Measurements from ENCODE around the gene NSL1. TPM values are rescaled to one million over a fixed set of nuclear protein-coding genes. Genes with fewer than 3 reads are reported as not detected.
A peak's percentile ranks its signal among the peaks of the same experiment; 100 is the strongest.

Gene NSL1
- total and polyA plus RNA-seq, 4 donors = 41.4 to 72.4 (median 50.1) TPM

DNA sequence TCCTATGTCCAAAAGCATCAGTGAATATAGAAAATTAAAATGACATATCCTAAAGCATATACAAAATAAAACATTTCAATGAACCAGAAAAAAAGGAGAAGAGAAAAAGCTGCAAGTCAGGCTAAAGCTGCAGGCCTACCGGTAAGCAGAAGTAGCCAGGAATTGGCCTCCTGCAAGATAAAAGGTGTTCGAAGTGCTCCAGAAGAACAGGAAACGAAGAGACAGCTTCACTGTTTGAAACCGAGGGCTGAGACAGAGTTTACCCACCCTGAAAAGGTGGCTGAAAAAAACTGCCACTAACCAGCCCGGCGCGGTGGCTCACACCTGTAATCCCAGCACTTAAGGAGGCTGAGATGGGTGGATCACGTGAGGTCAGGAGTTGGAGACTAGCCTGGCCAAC, 37.4 kb downstream of the NSL1 start:
- H3K9me3 ChIP-seq (ENCODE audit: control insufficient read depth, insufficient read depth, low read length) = no peaks in the 10 kb centered on the region
- no peaks in the 10 kb centered on the region for H3K36me3 ChIP-seq (ENCODE audit: control insufficient read depth, insufficient read depth, low read length)
- no peak for DNase-seq (ENCODE audit: low read depth in 4 of 6, low spot score in 6 of 6)
- no peaks in the 10 kb centered on the region for H3K27me3 ChIP-seq (ENCODE audit: control insufficient read depth, insufficient read depth, low read length)
- H3K4me3 ChIP-seq (ENCODE audit: low read depth, low read length) = no peak overlapping the region
- no peak overlapping the region for H3K27ac ChIP-seq (ENCODE audit: low read depth, low read length)
- WGBS (ENCODE audit: insufficient coverage) = 76% methylated on average over 7 of the region's 8 CpGs
- H3K4me1 ChIP-seq (ENCODE audit: control insufficient read depth, insufficient read depth, low read length) = no peaks in the 10 kb centered on the region

DNA sequence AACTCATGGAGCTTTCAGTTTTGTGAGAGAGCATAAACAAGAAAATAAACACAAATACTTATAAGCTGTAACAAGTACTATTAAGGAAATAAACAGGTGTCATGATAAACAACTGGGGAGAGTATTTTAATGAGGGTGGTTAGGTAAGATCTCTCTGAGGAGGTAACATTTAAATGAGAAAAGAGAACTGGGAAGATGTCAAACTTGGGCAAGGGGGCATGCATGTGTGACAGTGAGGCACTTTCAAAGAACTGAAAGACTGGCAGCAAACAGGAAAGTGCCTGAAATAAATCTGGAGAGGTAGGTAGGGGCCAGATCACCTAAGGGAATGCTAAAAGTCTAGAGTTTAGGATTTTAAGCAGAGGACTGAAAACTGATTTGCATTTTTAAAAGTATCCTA, 37.8 kb downstream of the NSL1 start:
- Histone ChIP-seq H3K4me1 (ENCODE audit: control insufficient read depth, insufficient read depth, low read length) (no peaks in the 10 kb centered on the region), H3K9me3 (ENCODE audit: control insufficient read depth, insufficient read depth, low read length) (no peaks in the 10 kb centered on the region), H3K36me3 (ENCODE audit: control insufficient read depth, insufficient read depth, low read length) (no peaks in the 10 kb centered on the region), H3K27ac (ENCODE audit: low read depth, low read length) (no peak overlapping the region), H3K4me3 (ENCODE audit: low read depth, low read length) (no peak overlapping the region), H3K27me3 (ENCODE audit: control insufficient read depth, insufficient read depth, low read length) (no peaks in the 10 kb centered on the region)
- DNase-seq (ENCODE audit: low read depth in 4 of 6, low spot score in 6 of 6) = no peak

DNA sequence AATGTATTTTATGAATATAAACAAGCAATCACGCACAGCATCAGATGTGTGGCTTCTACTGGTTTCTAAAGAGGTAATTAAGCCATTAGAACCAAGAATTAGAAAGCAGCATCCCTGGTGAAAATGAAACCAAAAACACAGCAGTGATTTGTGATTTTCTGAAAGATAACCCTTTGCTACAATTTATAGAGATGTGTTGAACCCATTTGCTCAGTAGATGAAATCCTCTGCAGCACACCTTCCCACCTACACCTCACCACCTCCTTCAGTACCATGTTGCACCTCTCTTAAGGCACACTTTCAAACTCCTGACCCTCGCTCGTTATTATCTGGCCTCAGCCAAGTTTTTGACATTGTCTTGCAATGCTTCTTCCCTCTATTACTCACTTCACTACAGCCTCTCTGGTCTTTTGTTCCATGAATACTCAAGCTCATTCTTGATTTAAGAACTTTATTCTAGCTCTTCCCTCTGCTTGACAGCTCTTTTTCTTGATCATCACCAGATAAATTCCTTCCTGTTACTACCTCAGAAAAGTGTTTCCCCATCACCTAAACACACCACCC, 38.6 kb downstream of the NSL1 start:
- Histone ChIP-seq H3K4me3 (ENCODE audit: low read depth, low read length) (no peak overlapping the region), H3K36me3 (ENCODE audit: control insufficient read depth, insufficient read depth, low read length) (no peaks in the 10 kb centered on the region), H3K27me3 (ENCODE audit: control insufficient read depth, insufficient read depth, low read length) (no peaks in the 10 kb centered on the region), H3K9me3 (ENCODE audit: control insufficient read depth, insufficient read depth, low read length) (no peaks in the 10 kb centered on the region), H3K4me1 (ENCODE audit: control insufficient read depth, insufficient read depth, low read length) (no peaks in the 10 kb centered on the region), H3K27ac (ENCODE audit: low read depth, low read length) (no peak overlapping the region)
- 82% methylated on average over 2 of the region's 3 CpGs for WGBS (ENCODE audit: insufficient coverage)
- no peak for DNase-seq (ENCODE audit: low read depth in 4 of 6, low spot score in 6 of 6)

DNA sequence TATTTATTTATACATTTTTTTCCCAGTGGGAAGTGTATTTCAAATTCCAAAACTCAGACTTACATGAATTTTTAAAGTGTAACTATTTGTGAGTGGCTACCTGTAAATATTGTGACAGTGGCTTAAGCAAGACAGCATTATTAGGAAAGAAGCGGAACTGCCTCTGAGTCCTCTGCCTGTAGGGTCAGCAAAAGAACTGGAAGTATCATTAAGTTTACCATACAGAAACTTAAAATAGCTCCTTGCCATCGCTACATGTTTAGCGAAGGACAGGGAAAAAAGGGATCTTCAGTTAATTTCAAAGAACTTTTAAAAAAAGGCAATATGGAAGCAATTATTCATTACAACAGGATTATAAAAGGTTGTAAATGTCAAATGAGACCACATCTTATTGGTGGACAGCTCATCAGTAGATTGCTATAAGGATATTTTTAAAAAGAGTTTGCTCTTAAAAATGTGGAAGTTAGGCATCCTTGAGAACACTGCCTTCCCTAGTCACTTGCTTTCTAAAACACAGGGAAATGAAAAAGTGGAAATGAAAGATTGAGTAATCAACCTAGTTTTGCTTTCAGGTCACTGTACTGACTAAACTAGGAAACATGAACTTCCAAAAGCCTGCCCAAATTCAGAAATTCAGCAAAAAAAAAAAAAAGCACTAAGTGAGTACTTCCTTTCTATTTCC, 39.2 kb downstream of the NSL1 start:
- H3K4me3 ChIP-seq (ENCODE audit: low read depth, low read length) = no peak overlapping the region
- H3K9me3 ChIP-seq (ENCODE audit: control insufficient read depth, insufficient read depth, low read length) = no peaks in the 10 kb centered on the region
- no CpG with 5 or more reads among the region's 3 CpGs for WGBS (ENCODE audit: insufficient coverage)
- no peak for DNase-seq (ENCODE audit: low read depth in 4 of 6, low spot score in 6 of 6)
- no peaks in the 10 kb centered on the region for H3K4me1 ChIP-seq (ENCODE audit: control insufficient read depth, insufficient read depth, low read length)
- H3K27me3 ChIP-seq (ENCODE audit: control insufficient read depth, insufficient read depth, low read length) = no peaks in the 10 kb centered on the region
- no peak overlapping the region for H3K27ac ChIP-seq (ENCODE audit: low read depth, low read length)
- no peaks in the 10 kb centered on the region for H3K36me3 ChIP-seq (ENCODE audit: control insufficient read depth, insufficient read depth, low read length)

DNA sequence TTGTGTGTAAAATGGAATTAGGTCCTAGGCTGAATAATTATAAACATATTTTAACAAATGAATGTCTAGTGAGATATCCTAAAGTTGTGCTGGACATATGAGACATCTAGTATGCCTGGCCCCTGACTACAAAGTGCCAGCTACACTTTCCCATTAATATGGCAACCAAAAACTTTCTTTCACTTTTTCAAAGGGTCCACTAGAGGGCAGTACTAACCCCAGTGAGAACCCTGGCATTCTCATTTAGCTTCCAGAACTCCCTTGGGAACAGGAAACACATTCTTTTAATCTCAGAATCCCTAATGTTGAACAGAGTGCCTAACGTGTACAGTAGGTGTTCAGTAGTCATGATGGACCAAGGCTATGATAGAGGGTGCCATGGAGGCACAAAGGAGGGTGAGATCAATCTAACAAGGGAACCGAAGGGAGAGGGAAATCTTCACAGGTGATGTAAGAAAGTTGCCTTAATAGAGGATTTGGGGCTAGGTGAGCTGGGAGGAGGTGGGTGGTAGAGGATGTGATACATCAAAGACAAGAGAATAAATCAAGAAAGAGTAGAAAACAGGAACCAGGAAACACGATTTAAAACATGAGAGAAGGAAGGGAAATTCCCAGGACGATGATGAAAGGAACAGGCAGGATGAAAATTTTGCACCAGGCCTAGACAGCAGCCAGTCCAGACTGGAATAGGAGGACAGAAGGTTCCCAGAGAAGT, 41.6 kb downstream of the NSL1 start:
- no peak overlapping the region for H3K4me3 ChIP-seq (ENCODE audit: low read depth, low read length)
- no peaks in the 10 kb centered on the region for H3K36me3 ChIP-seq (ENCODE audit: control insufficient read depth, insufficient read depth, low read length)
- no peaks in the 10 kb centered on the region for H3K27me3 ChIP-seq (ENCODE audit: control insufficient read depth, insufficient read depth, low read length)
- H3K27ac ChIP-seq (ENCODE audit: low read depth, low read length) = no peak overlapping the region
- peak in 3 of 6 donors; percentile 17 to 65 (median 60) for DNase-seq (ENCODE audit: low read depth in 4 of 6, low spot score in 6 of 6)
- H3K9me3 ChIP-seq (ENCODE audit: control insufficient read depth, insufficient read depth, low read length) = no peaks in the 10 kb centered on the region
- no peaks in the 10 kb centered on the region for H3K4me1 ChIP-seq (ENCODE audit: control insufficient read depth, insufficient read depth, low read length)
- 77% methylated on average over 4 of the region's 4 CpGs for WGBS (ENCODE audit: insufficient coverage)

DNA sequence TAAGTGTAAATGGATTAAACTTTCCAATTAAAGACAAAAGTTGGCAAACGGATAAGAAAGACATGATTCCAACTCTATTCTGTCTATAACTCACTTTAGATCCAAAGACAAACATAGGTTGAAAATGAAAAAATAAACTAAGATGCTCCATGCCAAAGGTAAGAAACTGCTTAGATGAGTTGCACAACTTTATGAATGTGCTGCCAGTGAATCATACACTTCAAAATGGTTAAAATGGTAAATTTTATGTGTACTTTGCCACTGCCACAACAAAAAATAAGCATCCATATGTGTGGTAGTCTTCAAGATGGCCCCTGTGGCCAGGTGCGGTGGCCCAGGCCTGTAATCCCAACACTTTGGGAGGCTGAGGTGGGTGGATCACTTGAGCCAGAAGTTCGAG, 45.0 kb downstream of the NSL1 start:
- Histone ChIP-seq H3K27me3 (ENCODE audit: control insufficient read depth, insufficient read depth, low read length) (no peaks in the 10 kb centered on the region), H3K36me3 (ENCODE audit: control insufficient read depth, insufficient read depth, low read length) (no peaks in the 10 kb centered on the region), H3K4me1 (ENCODE audit: control insufficient read depth, insufficient read depth, low read length) (no peaks in the 10 kb centered on the region), H3K4me3 (ENCODE audit: low read depth, low read length) (no peak overlapping the region), H3K9me3 (ENCODE audit: control insufficient read depth, insufficient read depth, low read length) (no peaks in the 10 kb centered on the region), H3K27ac (ENCODE audit: low read depth, low read length) (no peak overlapping the region)
- no peak for DNase-seq (ENCODE audit: low read depth in 4 of 6, low spot score in 6 of 6)
- 100% methylated on average over 1 of the region's 3 CpGs for WGBS (ENCODE audit: insufficient coverage)

DNA sequence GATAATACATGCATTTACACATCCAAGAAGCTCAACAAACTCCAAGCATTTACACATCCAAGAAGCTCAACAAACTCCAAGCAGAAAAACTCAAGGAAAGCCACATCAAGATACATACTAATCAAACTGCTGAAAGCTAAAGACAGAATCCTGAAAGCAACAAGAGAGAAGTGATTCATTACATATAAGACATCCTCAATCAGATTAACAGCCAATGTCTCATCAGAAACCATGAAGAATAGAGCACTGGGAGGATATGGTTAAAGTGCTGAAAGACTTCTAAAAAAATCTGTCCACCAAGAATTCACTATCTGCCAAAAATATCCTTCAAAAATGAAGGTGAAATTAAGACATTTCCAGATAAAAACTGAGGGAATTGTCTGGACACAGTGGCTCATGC, 46.3 kb downstream of the NSL1 start:
- H3K4me3 ChIP-seq (ENCODE audit: low read depth, low read length) = no peak overlapping the region
- DNase-seq (ENCODE audit: low read depth in 4 of 6, low spot score in 6 of 6) = no peak
- H3K36me3 ChIP-seq (ENCODE audit: control insufficient read depth, insufficient read depth, low read length) = no peaks in the 10 kb centered on the region
- H3K27me3 ChIP-seq (ENCODE audit: control insufficient read depth, insufficient read depth, low read length) = no peaks in the 10 kb centered on the region
- no peaks in the 10 kb centered on the region for H3K9me3 ChIP-seq (ENCODE audit: control insufficient read depth, insufficient read depth, low read length)
- H3K27ac ChIP-seq (ENCODE audit: low read depth, low read length) = no peak overlapping the region
- H3K4me1 ChIP-seq (ENCODE audit: control insufficient read depth, insufficient read depth, low read length) = no peaks in the 10 kb centered on the region

DNA sequence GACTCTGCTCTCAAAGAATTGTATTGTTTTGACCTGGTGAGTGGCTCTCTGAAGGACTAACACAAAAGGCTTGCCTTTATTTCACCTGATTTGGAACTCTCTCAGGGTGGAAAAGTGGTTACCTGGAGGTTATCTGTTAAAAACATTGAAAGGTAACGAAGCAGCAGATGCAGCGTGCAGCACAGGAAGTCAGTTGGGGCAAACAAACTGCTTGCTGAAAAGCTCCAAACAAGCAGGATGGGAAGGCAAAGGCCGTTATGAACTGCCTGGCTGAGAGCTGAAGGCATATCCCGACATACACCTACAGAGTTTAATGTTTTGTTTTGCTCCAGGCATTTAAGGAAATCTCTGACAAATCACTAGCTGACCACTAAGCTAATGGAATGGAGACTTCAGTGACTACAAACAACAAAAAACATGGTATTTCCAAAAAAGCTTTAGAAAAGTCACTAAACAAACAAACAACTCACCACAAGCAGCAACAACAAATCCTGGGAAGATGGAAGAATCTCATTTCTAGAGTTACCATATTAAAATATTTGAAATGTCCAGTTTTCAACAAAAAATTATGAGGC, 47.6 kb downstream of the NSL1 start:
- DNase-seq (ENCODE audit: low read depth in 4 of 6, low spot score in 6 of 6) = no peak
- no peaks in the 10 kb centered on the region for H3K9me3 ChIP-seq (ENCODE audit: control insufficient read depth, insufficient read depth, low read length)
- H3K36me3 ChIP-seq (ENCODE audit: control insufficient read depth, insufficient read depth, low read length) = no peaks in the 10 kb centered on the region
- H3K4me1 ChIP-seq (ENCODE audit: control insufficient read depth, insufficient read depth, low read length) = no peaks in the 10 kb centered on the region
- H3K27ac ChIP-seq (ENCODE audit: low read depth, low read length) = no peak overlapping the region
- H3K4me3 ChIP-seq (ENCODE audit: low read depth, low read length) = no peak overlapping the region
- H3K27me3 ChIP-seq (ENCODE audit: control insufficient read depth, insufficient read depth, low read length) = no peaks in the 10 kb centered on the region
- 85% methylated on average over 2 of the region's 4 CpGs for WGBS (ENCODE audit: insufficient coverage)

DNA sequence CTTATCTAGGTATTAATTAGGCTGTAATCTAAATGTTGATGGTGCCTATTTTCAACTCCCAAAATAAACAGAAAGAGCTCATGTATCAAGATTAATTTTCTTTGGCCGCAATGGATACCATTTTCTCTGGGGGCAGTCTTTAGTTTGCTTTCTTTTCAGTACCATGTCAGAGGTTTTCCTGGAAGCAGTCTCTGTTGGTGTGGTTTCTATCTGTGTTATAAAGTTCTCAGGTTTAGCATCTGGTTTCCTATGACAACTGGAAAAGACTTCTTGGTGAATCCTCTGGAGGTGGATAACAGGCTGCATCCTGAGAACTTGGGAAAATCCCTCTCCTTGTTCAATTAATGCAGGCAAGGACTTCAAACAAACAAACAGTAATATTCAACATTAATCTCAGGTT, 53.2 kb downstream of the NSL1 start:
- Histone ChIP-seq H3K9me3 (ENCODE audit: control insufficient read depth, insufficient read depth, low read length) (no peaks in the 10 kb centered on the region), H3K27ac (ENCODE audit: low read depth, low read length) (no peak overlapping the region), H3K27me3 (ENCODE audit: control insufficient read depth, insufficient read depth, low read length) (no peaks in the 10 kb centered on the region), H3K4me1 (ENCODE audit: control insufficient read depth, insufficient read depth, low read length) (no peaks in the 10 kb centered on the region), H3K4me3 (ENCODE audit: low read depth, low read length) (no peak overlapping the region), H3K36me3 (ENCODE audit: control insufficient read depth, insufficient read depth, low read length) (no peaks in the 10 kb centered on the region)
- no CpG with 5 or more reads among the region's 1 CpG for WGBS (ENCODE audit: insufficient coverage)
- DNase-seq (ENCODE audit: low read depth in 4 of 6, low spot score in 6 of 6) = peak in 1 of 6 donors; percentile 7

DNA sequence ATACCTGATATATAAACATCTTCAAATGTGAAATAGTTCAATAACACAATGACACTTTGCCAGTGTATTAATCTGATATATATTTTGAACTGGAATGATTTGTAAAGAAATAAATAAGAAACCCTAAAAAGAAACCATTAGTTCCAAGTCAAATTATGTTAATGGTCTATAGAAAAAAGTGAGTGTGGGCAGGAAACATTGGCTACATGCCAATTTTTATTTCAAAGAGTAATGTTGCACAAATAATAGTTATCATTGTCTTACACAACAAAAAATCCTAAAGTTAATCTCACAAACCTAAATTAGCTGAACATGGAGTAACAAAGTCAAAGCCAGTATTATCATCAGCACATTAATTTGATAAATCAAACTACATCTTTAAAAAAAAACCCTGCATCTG, 54.0 kb downstream of the NSL1 start:
- Histone ChIP-seq H3K4me1 (ENCODE audit: control insufficient read depth, insufficient read depth, low read length) (no peaks in the 10 kb centered on the region), H3K27ac (ENCODE audit: low read depth, low read length) (no peak overlapping the region), H3K27me3 (ENCODE audit: control insufficient read depth, insufficient read depth, low read length) (no peaks in the 10 kb centered on the region), H3K4me3 (ENCODE audit: low read depth, low read length) (no peak overlapping the region), H3K9me3 (ENCODE audit: control insufficient read depth, insufficient read depth, low read length) (no peaks in the 10 kb centered on the region), H3K36me3 (ENCODE audit: control insufficient read depth, insufficient read depth, low read length) (peaks cover 3% of the 10 kb centered on the region)
- DNase-seq (ENCODE audit: low read depth in 4 of 6, low spot score in 6 of 6) = no peak

Measured in spinal cord (tissue), 10 donors.